ENCODE data around the gene FAT1.
"Not testable (repeated sequence)": the region's sequence is repeated elsewhere in the genome, so short reads cannot be mapped to it uniquely, and the experiment has no call there.

FAT1 gene

GRCh38 chr4:186758929-186759682, 35.5 kb upstream of the FAT1 start:
- Histone ChIP-seq H3K36me3 (ENCODE audit: low read depth) (no peaks in the 10 kb centered on the region), H3K4me3 (ENCODE audit: severe bottlenecking) (no peak overlapping the region), H3K9me3 (ENCODE audit: severe bottlenecking) (no peaks in the 10 kb centered on the region), H3K27ac (ENCODE audit: poor library complexity, severe bottlenecking) (no peak overlapping the region), H3K27me3 (ENCODE audit: insufficient read depth, poor library complexity, severe bottlenecking) (no peaks in the 10 kb centered on the region), H3K4me1 (ENCODE audit: insufficient read depth, poor library complexity, severe bottlenecking) (peaks cover 9% of the 10 kb centered on the region)
- DNase-seq (ENCODE audit: low spot score) (no peak), ATAC-seq (ENCODE audit: low read depth) (no peak)
- TF ChIP-seq CTCF (IDR thresholded peaks at IDR 0.05; ENCODE audit: poor library complexity, severe bottlenecking), result no peak

- Histone ChIP-seq H3K4me1 (ENCODE audit: insufficient read depth, poor library complexity, severe bottlenecking) (peaks cover 9% of the 10 kb centered on the region), H3K36me3 (ENCODE audit: low read depth) (no peaks in the 10 kb centered on the region), H3K4me3 (ENCODE audit: severe bottlenecking) (no peak overlapping the region), H3K27ac (ENCODE audit: poor library complexity, severe bottlenecking) (no peak overlapping the region), H3K9me3 (ENCODE audit: severe bottlenecking) (no peaks in the 10 kb centered on the region), H3K27me3 (ENCODE audit: insufficient read depth, poor library complexity, severe bottlenecking) (no peaks in the 10 kb centered on the region)
- no peak for DNase-seq (ENCODE audit: low spot score)
- TF ChIP-seq CTCF (IDR thresholded peaks at IDR 0.05; ENCODE audit: poor library complexity, severe bottlenecking), result no peak
- ATAC-seq (ENCODE audit: low read depth), result no peak
Observed at GRCh38 chr4:186757696-186758355, 34.2 kb upstream of the FAT1 start.

- not testable (repeated sequence) for ATAC-seq (ENCODE audit: low read depth); H3K36me3 ChIP-seq (ENCODE audit: low read depth); H3K27me3 ChIP-seq (ENCODE audit: insufficient read depth, poor library complexity, severe bottlenecking); H3K4me3 ChIP-seq (ENCODE audit: severe bottlenecking); H3K27ac ChIP-seq (ENCODE audit: poor library complexity, severe bottlenecking); DNase-seq (ENCODE audit: low spot score); H3K4me1 ChIP-seq (ENCODE audit: insufficient read depth, poor library complexity, severe bottlenecking); H3K9me3 ChIP-seq (ENCODE audit: severe bottlenecking)
Observed at GRCh38 chr4:186756550-186756949, 32.9 kb upstream of the FAT1 start.

- Histone ChIP-seq H3K4me1 (ENCODE audit: insufficient read depth, poor library complexity, severe bottlenecking) (peaks cover 9% of the 10 kb centered on the region), H3K4me3 (ENCODE audit: severe bottlenecking) (no peak overlapping the region), H3K36me3 (ENCODE audit: low read depth) (no peaks in the 10 kb centered on the region), H3K27me3 (ENCODE audit: insufficient read depth, poor library complexity, severe bottlenecking) (no peaks in the 10 kb centered on the region), H3K9me3 (ENCODE audit: severe bottlenecking) (no peaks in the 10 kb centered on the region), H3K27ac (ENCODE audit: poor library complexity, severe bottlenecking) (no peak overlapping the region)
- no peak for TF ChIP-seq CTCF (IDR thresholded peaks at IDR 0.05; ENCODE audit: poor library complexity, severe bottlenecking)
- DNase-seq (ENCODE audit: low spot score) (no peak), ATAC-seq (ENCODE audit: low read depth) (no peak)
Observed at GRCh38 chr4:186755550-186756519, 32.2 kb upstream of the FAT1 start.

- peaks cover 2% of the 10 kb centered on the region for H3K4me1 ChIP-seq (ENCODE audit: insufficient read depth, poor library complexity, severe bottlenecking)
- H3K4me3 ChIP-seq (ENCODE audit: severe bottlenecking), result no peak overlapping the region
- no peak for DNase-seq (ENCODE audit: low spot score)
Observed at GRCh38 chr4:186754976-186755375, 31.3 kb upstream of the FAT1 start.

More at GRCh38 chr4:186754976-186755375, 31.3 kb upstream of the FAT1 start:
- no peak for ATAC-seq (ENCODE audit: low read depth)
- no peaks in the 10 kb centered on the region for H3K27me3 ChIP-seq (ENCODE audit: insufficient read depth, poor library complexity, severe bottlenecking)
- no peaks in the 10 kb centered on the region for H3K9me3 ChIP-seq (ENCODE audit: severe bottlenecking)
- TF ChIP-seq CTCF (IDR thresholded peaks at IDR 0.05; ENCODE audit: poor library complexity, severe bottlenecking), result no peak
- no peaks in the 10 kb centered on the region for H3K36me3 ChIP-seq (ENCODE audit: low read depth)
- no peak overlapping the region for H3K27ac ChIP-seq (ENCODE audit: poor library complexity, severe bottlenecking)
